Lung (tissue), 12 donors: ENCODE data around the gene MED16. TPM values are rescaled to one million over a fixed set of nuclear protein-coding genes. Genes with fewer than 3 reads are reported as not detected.
A peak's percentile ranks its signal among the peaks of the same experiment; 100 is the strongest.

Experiments
- ATAC-seq: fragments of 200-7000 bp; cut with Tn5 transposase; one replicate; pipeline ENCODE4 v1.9.1; 2020; ENCODE audit warnings: moderate number of reproducible peaks; ENCODE audit not compliant: insufficient read depth, low FRiP score
- DNase-seq, 3 donors: peaks; one replicate each; pipeline ENCODE4 v3.0.0-alpha.2; 2013 to 2017
- H3K27ac ChIP-seq, 2 donors: one replicate each; pipeline ENCODE4 v1.5.1; 2013; ENCODE audit warnings: mild to moderate bottlenecking in 2 of 2, moderate library complexity in 2 of 2, control low read depth in 1 of 2, inconsistent platforms in 1 of 2, low read depth in 1 of 2, low read length in 1 of 2
- H3K27me3 ChIP-seq, 3 donors: one replicate each; pipeline ENCODE4 v1.5.1; 2013; ENCODE audit warnings: low read length in 2 of 3; ENCODE audit not compliant: control insufficient read depth in 3 of 3, insufficient read depth in 3 of 3
- H3K36me3 ChIP-seq, 4 donors: one replicate each; pipeline ENCODE4 v1.5.1; 2013; ENCODE audit warnings: low read length in 4 of 4, mild to moderate bottlenecking in 1 of 4, moderate library complexity in 1 of 4; ENCODE audit not compliant: control insufficient read depth in 4 of 4, insufficient read depth in 4 of 4
- H3K4me1 ChIP-seq, 5 donors: one replicate each; pipeline ENCODE4 v1.5.1; 2013; ENCODE audit warnings: low read length in 5 of 5, mild to moderate bottlenecking in 2 of 5, moderate library complexity in 1 of 5; ENCODE audit not compliant: control insufficient read depth in 5 of 5, insufficient read depth in 5 of 5
- H3K4me3 ChIP-seq: one replicate; pipeline ENCODE4 v1.5.1; 2013; ENCODE audit warnings: mild to moderate bottlenecking, control low read depth, moderate library complexity
- H3K9ac ChIP-seq, 2 donors: one replicate each; pipeline ENCODE4 v1.5.1; 2013; ENCODE audit warnings: low read length in 2 of 2, control low read depth in 1 of 2; ENCODE audit not compliant: insufficient read depth in 1 of 2
- H3K9me3 ChIP-seq, 4 donors: one replicate each; pipeline ENCODE4 v1.5.1; 2013; ENCODE audit warnings: low read length in 3 of 4, mild to moderate bottlenecking in 1 of 4, moderate library complexity in 1 of 4; ENCODE audit not compliant: control insufficient read depth in 4 of 4, insufficient read depth in 3 of 4
- WGBS, 2 donors: extraction: QIAGEN DNeasy Blood & Tissue Kit; methylation state at CpG; one replicate each; pipeline ENCODE4 v1.1.7; 2013; 5-methylcytosine and 5-hydroxymethylcytosine counted together
- polyA plus RNA-seq, 2 donors: library from polyadenylated mRNA; stranded (reverse); fragments of 200-250 nt; gene quantifications; one replicate each; pipeline ENCODE4 v1.2.1, GENCODE V29; 2013
- total RNA-seq, 2 donors: library from RNA; depleted of rRNA in 1 of 2; stranded (reverse); fragments of >200 nt in 1 of 2; gene quantifications; one replicate each; pipeline ENCODE4 v1.2.1, GENCODE V29; 2014 to 2021
- TF ChIP-seq, protein P1 (sequence below): IDR thresholded peaks from 2 replicates; pipeline ENCODE4 v1.5.1; 2012; ENCODE audit warnings: mild to moderate bottlenecking; ENCODE audit errors: control extremely low read depth, extremely low read depth
- donor health status: control.
- donor health status: control.
- donor health status: Bipolar disorder and iron deficiency.
- donor health status: healthy.
- donor health status: DM: yes; HTN: yes; CAD: no.

The MED16 gene
- total and polyA plus RNA-seq, 4 donors: 38.7 to 72.3 (median 52.3) TPM

DNA sequence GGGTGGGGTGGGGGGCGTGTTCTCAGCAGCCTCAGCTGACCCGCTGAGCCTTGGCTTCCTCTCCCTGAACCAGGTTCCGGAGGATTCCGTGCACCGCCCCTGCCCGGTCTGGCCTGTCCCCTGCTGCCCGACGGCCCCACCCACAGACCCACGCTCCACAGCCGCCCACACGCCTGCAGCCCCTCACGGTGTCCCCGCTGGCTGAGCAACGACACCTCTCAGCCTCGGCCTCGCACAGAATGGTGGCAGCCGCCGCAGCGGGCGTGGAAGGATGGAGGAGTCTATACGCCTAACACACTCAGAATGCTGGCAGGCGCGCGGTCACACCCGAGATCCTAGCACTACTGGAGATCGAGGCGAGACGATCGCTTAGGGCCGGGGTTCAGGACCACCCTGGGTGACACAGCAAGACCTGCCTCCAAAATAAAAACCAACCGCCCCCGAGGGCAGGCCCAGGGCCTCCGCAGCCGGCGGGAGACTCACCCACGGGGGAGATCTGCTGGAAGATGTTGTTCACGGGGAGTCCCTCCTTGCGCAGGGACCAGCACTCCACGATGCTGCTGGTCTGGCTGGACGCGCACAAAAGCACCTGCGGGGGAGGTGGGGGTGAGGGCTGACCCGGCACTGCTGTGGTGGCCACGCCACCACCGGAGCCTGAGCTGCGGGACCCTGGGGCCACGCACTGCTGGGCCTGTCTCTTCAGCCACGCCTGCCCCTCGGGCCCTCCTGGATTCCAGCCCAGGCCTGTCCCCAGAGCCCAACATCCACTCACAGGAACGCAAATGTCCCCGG lies 8.4 kb downstream of the MED16 start:
- ATAC-seq (no peak), DNase-seq (no peak)
- WGBS, 2 donors: 95 to 96% methylated on average over 51 of the region's 51 CpGs
- Histone ChIP-seq H3K36me3 (peaks cover 0 to 76% (median 42%) of the 10 kb centered on the region in 4 donors), H3K9me3 (peaks cover 0 to 4% (median 0%) of the 10 kb centered on the region in 4 donors), H3K4me1 (no peaks in the 10 kb centered on the region), H3K27me3 (no peaks in the 10 kb centered on the region), H3K27ac (peak overlapping the region in 1 of 2 donors; percentile 3), H3K4me3 (no peak overlapping the region), H3K9ac (no peak overlapping the region)
- TF ChIP-seq, protein P1, sequence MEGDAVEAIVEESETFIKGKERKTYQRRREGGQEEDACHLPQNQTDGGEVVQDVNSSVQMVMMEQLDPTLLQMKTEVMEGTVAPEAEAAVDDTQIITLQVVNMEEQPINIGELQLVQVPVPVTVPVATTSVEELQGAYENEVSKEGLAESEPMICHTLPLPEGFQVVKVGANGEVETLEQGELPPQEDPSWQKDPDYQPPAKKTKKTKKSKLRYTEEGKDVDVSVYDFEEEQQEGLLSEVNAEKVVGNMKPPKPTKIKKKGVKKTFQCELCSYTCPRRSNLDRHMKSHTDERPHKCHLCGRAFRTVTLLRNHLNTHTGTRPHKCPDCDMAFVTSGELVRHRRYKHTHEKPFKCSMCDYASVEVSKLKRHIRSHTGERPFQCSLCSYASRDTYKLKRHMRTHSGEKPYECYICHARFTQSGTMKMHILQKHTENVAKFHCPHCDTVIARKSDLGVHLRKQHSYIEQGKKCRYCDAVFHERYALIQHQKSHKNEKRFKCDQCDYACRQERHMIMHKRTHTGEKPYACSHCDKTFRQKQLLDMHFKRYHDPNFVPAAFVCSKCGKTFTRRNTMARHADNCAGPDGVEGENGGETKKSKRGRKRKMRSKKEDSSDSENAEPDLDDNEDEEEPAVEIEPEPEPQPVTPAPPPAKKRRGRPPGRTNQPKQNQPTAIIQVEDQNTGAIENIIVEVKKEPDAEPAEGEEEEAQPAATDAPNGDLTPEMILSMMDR: no peak

DNA sequence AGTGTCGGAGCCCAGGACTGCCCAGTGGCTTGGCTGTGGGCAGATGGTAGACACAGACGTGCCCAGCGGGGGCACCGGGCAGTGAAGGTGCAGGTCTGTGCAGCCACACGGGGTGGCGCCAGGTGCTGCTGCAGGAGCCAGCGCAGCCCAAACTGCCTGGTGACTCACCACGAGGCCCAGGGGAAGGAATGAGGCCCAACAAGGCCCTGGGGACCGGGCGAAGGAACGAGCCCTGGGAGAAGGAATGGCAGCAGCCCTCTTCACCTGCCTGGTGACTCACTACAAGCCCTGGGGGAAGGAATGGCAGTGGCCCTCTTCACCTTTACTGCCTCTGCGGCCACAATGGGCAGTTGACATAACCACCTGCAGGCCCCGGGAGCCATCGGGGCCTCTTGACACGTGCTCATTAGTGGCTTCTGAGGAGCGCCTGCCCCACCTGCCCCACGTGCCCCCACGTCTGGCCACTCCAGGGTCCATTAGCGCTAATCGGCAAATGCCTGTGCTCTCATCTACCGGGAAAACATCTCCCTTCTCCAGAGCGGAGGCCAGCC lies 9.3 kb downstream of the MED16 start:
- 86 to 91% methylated on average over 22 of the region's 22 CpGs for WGBS, 2 donors
- H3K36me3 ChIP-seq: peaks cover 0 to 77% (median 38%) of the 10 kb centered on the region in 4 donors
- TF ChIP-seq, protein P1: no peak

DNA sequence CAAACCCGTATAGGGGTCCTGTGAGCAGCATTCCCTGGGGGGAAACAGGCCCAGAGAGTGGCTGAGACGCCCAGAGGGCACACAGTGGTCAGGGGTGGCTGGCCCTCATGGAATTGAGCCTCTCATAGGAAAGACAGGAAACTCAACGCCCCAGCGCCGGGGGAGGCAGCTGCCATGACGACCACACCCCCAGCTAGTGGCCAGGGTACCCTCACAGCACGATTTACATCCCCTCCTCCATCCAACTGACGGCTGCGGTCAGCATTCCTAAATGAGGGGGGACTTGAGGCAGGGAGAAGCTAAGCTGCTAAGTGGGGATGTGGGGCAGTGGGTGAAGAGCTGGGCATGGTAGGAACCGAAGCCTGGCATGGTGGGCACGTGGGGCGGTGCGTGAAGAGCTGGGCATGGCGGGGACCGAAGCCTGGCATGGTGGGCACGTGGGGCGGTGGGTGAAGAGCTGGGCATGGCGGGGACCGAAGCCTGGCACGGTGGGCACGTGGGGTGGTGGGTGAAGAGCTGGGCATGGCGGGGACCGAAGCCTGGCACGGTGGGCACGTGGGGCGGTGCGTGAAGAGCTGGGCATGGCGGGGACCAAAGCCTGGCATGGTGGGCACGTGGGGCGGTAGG lies 10.0 kb downstream of the MED16 start:
- H3K9me3 ChIP-seq: peaks cover 0 to 4% (median 0%) of the 10 kb centered on the region in 4 donors
- H3K4me3 ChIP-seq: no peak overlapping the region
- no peak overlapping the region for H3K27ac ChIP-seq
- DNase-seq (no peak), ATAC-seq (no peak)
- H3K36me3 ChIP-seq: peaks cover 0 to 75% (median 35%) of the 10 kb centered on the region in 4 donors
- H3K27me3 ChIP-seq: no peaks in the 10 kb centered on the region
- TF ChIP-seq, protein P1: no peak
- H3K4me1 ChIP-seq: no peaks in the 10 kb centered on the region
- H3K9ac ChIP-seq: no peak overlapping the region
- WGBS, 2 donors: 92 to 98% methylated on average over 16 to 23 of the region's 30 CpGs

More for the DNA sequence above, 9.3 kb downstream of the MED16 start:
- no peaks in the 10 kb centered on the region for H3K4me1 ChIP-seq
- H3K27ac ChIP-seq: no peak overlapping the region
- no peak overlapping the region for H3K4me3 ChIP-seq
- no peak for DNase-seq
- H3K27me3 ChIP-seq: no peaks in the 10 kb centered on the region
- H3K9ac ChIP-seq: no peak overlapping the region
- peak; percentile 72 for ATAC-seq
- H3K9me3 ChIP-seq: peaks cover 0 to 4% (median 0%) of the 10 kb centered on the region in 4 donors
